ENCODE results near the gene KCNIP2.

DNA sequence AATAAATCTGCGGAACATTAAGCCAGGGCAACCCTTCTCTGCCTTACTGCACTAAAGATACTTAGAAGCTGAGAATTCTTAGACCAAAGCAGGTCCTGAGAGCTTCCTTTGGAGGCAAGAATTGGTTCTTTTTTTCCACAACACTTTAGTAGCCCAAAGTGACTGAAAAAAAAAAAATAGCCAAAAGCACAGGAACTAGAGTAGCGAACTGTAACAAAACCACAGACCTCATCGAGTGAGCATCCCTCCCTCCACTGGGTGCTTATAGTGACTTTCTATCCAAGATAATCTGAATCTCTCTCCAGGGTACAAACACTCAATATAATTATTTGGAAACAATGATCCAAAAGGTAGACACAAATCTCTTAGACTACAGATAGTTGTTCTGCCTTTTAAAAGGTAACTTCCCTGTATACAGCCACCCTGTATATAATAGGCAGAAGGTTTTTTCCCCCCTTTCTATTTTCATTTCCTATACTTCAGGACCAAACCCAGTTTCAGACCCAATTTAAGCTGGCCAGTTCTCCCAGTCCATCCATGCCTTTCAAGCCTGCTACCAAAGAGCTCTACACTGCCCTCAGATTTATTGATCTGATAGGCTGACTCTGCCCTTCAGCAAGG, 31.6 kb upstream of the KCNIP2 start:
- TF ChIP-seq, protein P1, sequence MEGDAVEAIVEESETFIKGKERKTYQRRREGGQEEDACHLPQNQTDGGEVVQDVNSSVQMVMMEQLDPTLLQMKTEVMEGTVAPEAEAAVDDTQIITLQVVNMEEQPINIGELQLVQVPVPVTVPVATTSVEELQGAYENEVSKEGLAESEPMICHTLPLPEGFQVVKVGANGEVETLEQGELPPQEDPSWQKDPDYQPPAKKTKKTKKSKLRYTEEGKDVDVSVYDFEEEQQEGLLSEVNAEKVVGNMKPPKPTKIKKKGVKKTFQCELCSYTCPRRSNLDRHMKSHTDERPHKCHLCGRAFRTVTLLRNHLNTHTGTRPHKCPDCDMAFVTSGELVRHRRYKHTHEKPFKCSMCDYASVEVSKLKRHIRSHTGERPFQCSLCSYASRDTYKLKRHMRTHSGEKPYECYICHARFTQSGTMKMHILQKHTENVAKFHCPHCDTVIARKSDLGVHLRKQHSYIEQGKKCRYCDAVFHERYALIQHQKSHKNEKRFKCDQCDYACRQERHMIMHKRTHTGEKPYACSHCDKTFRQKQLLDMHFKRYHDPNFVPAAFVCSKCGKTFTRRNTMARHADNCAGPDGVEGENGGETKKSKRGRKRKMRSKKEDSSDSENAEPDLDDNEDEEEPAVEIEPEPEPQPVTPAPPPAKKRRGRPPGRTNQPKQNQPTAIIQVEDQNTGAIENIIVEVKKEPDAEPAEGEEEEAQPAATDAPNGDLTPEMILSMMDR (IDR thresholded peaks at IDR 0.05; ENCODE audit: low read depth, low read length, missing input control) = no peak
- no peak for TF ChIP-seq RXRA (IDR thresholded peaks at IDR 0.05)
- TF ChIP-seq EGR1 (IDR thresholded peaks at IDR 0.05; ENCODE audit: low read depth in 2 of 2) = no peak
- no peak for TF ChIP-seq ATF3 (IDR thresholded peaks at IDR 0.05)
- TF ChIP-seq RAD21 (IDR thresholded peaks at IDR 0.05) = no peak
- TF ChIP-seq MAX (IDR thresholded peaks at IDR 0.05) = no peak
- TF ChIP-seq REST (IDR thresholded peaks at IDR 0.05) = no peak
- no peak for TF ChIP-seq JUND (IDR thresholded peaks at IDR 0.05)
- no peak for TF ChIP-seq YY1 (IDR thresholded peaks at IDR 0.05)
- TF ChIP-seq TAF1 (conservative IDR thresholded peaks at IDR 0.05) = no peak
- TF ChIP-seq SP1 (IDR thresholded peaks at IDR 0.05) = no peak

Data from liver (tissue), 3 donors.